Chondrocyte (in vitro differentiated cells): Measurements from ENCODE around the gene SDC3. TPM values are rescaled to one million over a fixed set of nuclear protein-coding genes. Genes with fewer than 3 reads are reported as not detected.

Experiments used
- DNase-seq: peaks from one replicate; pipeline ENCODE4 v3.0.0; 2021; ENCODE audit warnings: mixed read lengths, low spot score
- H3K27ac Mint-ChIP-seq: one replicate; pipeline ENCODE4 v1.8.0; 2021; ENCODE audit warnings: mild to moderate bottlenecking, moderate library complexity, mixed read lengths; ENCODE audit not compliant: unreplicated experiment
- H3K27me3 Mint-ChIP-seq: 2 replicates; pipeline ENCODE4 v1.8.0; 2021; ENCODE audit warnings: low read depth, mixed read lengths
- H3K36me3 Mint-ChIP-seq: 2 replicates; pipeline ENCODE4 v1.8.0; 2021; ENCODE audit warnings: low read depth, mixed read lengths
- H3K4me1 Mint-ChIP-seq: 2 replicates; pipeline ENCODE4 v1.8.0; 2021; ENCODE audit warnings: low read depth, mild to moderate bottlenecking, mixed read lengths
- H3K4me3 Mint-ChIP-seq: one replicate; pipeline ENCODE4 v1.8.0; 2021; ENCODE audit warnings: mild to moderate bottlenecking, moderate library complexity, mixed read lengths; ENCODE audit not compliant: unreplicated experiment
- H3K9me3 Mint-ChIP-seq: 2 replicates; pipeline ENCODE4 v1.8.0; 2021; ENCODE audit warnings: low read depth, mixed read lengths
- CTCF ChIP-seq: fragments of 200-600 bp; sonication (generic); IDR thresholded peaks from 2 replicates; pipeline ENCODE4 v1.5.0; 2021; ENCODE audit warnings: antibody characterized with exemption, mild to moderate bottlenecking, moderate library complexity
- total RNA-seq: library from RNA; stranded (reverse); gene quantifications from 3 replicates; pipeline ENCODE4 v1.2.1, GENCODE V29; 2021

The SDC3 gene
- total RNA-seq, 1 donor from 2014 or later, result 46.8 TPM

- no peaks in the 10 kb centered on the region for H3K36me3 Mint-ChIP-seq
- peaks cover 29% of the 10 kb centered on the region for H3K4me1 Mint-ChIP-seq
- peaks cover 11% of the 10 kb centered on the region for H3K27me3 Mint-ChIP-seq
- no peaks in the 10 kb centered on the region for H3K9me3 Mint-ChIP-seq
- peak overlapping the region; percentile 90 for H3K4me3 Mint-ChIP-seq
- H3K27ac Mint-ChIP-seq, result peak overlapping the region; percentile 100
- peak; percentile 37 for TF ChIP-seq CTCF
- DNase-seq, result peak; percentile 98
Measured at GRCh38 chr1:30823969-30824735, 84.4 kb downstream of the SDC3 start.

DNA sequence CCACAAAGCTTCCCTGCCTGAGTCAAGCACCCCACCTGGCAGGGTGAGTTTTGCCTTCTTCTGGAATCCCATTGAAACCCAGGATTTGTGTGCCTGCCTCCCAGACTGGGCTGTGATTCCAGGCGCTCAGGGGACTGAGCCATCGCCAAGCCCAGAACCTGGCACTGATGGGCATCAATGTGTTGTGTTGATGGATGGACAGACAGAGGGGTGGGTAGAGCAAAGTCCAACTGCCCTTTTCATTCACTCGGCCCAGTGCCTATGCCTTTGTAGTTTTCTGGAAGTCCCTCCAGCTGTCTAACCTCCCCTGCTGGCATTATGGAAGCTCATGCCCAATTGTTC lies 85.0 kb downstream of the SDC3 start:
- Mint-ChIP-seq H3K27me3 (peaks cover 12% of the 10 kb centered on the region), H3K36me3 (no peaks in the 10 kb centered on the region), H3K4me3 (peak overlapping the region; percentile 90), H3K27ac (peak overlapping the region; percentile 100), H3K4me1 (peaks cover 35% of the 10 kb centered on the region), H3K9me3 (no peaks in the 10 kb centered on the region)
- DNase-seq, result no peak
- no peak for TF ChIP-seq CTCF

DNA sequence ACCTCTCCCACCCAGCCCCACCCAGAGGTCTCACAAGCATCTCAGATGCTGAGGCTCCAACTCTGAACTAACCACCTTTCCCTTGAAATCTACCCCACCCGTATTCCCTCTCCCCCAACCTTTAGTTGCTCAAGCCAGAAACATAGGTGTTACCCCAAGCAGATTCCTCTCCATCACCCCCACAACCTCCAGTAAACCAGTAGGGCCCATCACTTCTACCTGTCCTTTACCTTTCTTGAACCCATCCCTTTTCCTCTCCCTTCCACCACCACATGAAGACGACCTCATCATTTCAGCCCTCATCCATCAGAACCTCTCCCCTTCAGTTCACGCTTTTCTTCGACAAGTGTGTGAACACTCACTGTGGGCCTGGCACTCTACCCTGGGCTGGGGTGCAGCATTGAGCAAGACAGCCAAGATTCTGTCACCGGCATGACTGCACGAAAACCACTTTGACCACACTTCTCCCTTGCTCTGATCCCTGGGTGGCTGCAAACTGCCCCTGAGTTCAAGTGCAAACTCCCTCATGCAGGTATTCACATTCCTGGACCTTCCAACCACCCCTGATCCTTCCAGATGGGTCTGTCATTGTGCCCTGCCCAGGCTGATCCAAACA lies 85.5 kb downstream of the SDC3 start:
- Mint-ChIP-seq H3K27ac (peak overlapping the region; percentile 100), H3K4me1 (peaks cover 37% of the 10 kb centered on the region), H3K36me3 (no peaks in the 10 kb centered on the region), H3K9me3 (no peaks in the 10 kb centered on the region), H3K27me3 (peaks cover 15% of the 10 kb centered on the region), H3K4me3 (no peak overlapping the region)
- DNase-seq, result no peak
- TF ChIP-seq CTCF, result no peak

GRCh38 chr1:30822006-30822405 lies 86.6 kb downstream of the SDC3 start:
- Mint-ChIP-seq H3K4me1 (peaks cover 38% of the 10 kb centered on the region), H3K9me3 (no peaks in the 10 kb centered on the region), H3K4me3 (no peak overlapping the region), H3K36me3 (no peaks in the 10 kb centered on the region), H3K27me3 (peaks cover 18% of the 10 kb centered on the region), H3K27ac (no peak overlapping the region)
- DNase-seq, result no peak
- no peak for TF ChIP-seq CTCF

DNA sequence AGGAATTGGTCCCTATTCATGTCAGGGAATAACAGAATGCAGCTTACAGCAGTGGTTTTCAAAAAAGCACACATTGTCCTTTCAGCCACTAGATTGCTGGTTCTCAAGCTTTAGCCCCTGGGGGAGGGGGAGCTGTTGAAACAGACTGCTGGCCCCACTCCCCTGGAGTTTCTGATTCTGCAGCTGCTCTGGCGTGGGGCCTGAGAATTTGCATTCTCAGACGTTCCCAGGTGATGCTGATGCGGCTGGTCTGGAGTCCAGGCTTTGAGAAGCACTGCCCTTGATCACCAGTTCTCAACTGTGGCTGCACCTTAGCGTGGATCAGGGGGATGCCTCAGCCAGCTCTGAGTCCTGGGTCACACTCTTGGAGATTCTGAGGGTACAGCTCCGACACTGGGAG lies 88.3 kb downstream of the SDC3 start:
- no peaks in the 10 kb centered on the region for H3K9me3 Mint-ChIP-seq

More for the DNA sequence above, 88.3 kb downstream of the SDC3 start:
- H3K27ac Mint-ChIP-seq, result no peak overlapping the region
- no peak for DNase-seq
- TF ChIP-seq CTCF, result no peak
- peaks cover 52% of the 10 kb centered on the region for H3K4me1 Mint-ChIP-seq
- H3K4me3 Mint-ChIP-seq, result no peak overlapping the region
- H3K36me3 Mint-ChIP-seq, result no peaks in the 10 kb centered on the region
- peaks cover 15% of the 10 kb centered on the region for H3K27me3 Mint-ChIP-seq

Other genes with a start within 250 kb of the SDC3 start
- 0.19 to 0.82 TPM (median 0.47 TPM) in 3 replicates for gene MATN1, start 185.2 kb downstream of the SDC3 start, total RNA-seq
- gene LAPTM5, start 151.0 kb downstream of the SDC3 start, total RNA-seq, result 0.15 to 0.17 TPM in 2 of 3 replicates, not detected in the other
- gene PUM1, start 157.0 kb upstream of the SDC3 start, total RNA-seq, result 105 to 110 TPM (median 108 TPM) in 3 replicates